GM12801 (cell line): ENCODE results near the gene C4BPA.

ENCODE experiments used
- CTCF ChIP-seq: IDR thresholded peaks from one replicate; pipeline ENCODE4 v1.5.1; 2011; ENCODE audit warnings: control low read depth; ENCODE audit not compliant: insufficient read length; ENCODE audit errors: extremely low read depth

C4BPA gene

GRCh38 chr1:207069858-207070506, 34.1 kb upstream of the C4BPA start:
- no peak for TF ChIP-seq CTCF

- TF ChIP-seq CTCF = no peak
These were observed 33.2 kb upstream of the C4BPA start for GRCh38 chr1:207070811-207071210.

- TF ChIP-seq CTCF = no peak
These were observed 32.6 kb upstream of the C4BPA start for GRCh38 chr1:207071426-207071825.

- no peak for TF ChIP-seq CTCF
These were observed 31.8 kb upstream of the C4BPA start for GRCh38 chr1:207072233-207072632.

GRCh38 chr1:207073906-207074820, 29.9 kb upstream of the C4BPA start:
- TF ChIP-seq CTCF = no peak

GRCh38 chr1:207076181-207076955, 27.7 kb upstream of the C4BPA start:
- no peak for TF ChIP-seq CTCF

GRCh38 chr1:207077012-207077411, 27.0 kb upstream of the C4BPA start:
- TF ChIP-seq CTCF = no peak
